NCI-H2227 (cell line): ENCODE results near the gene OLAH.

Experiments
- DNase-seq: peaks from one replicate; lab custom pipeline; 2025; ENCODE audit not compliant: unreplicated experiment; lab: John Stamatoyannopoulos, UW

OLAH gene

DNA sequence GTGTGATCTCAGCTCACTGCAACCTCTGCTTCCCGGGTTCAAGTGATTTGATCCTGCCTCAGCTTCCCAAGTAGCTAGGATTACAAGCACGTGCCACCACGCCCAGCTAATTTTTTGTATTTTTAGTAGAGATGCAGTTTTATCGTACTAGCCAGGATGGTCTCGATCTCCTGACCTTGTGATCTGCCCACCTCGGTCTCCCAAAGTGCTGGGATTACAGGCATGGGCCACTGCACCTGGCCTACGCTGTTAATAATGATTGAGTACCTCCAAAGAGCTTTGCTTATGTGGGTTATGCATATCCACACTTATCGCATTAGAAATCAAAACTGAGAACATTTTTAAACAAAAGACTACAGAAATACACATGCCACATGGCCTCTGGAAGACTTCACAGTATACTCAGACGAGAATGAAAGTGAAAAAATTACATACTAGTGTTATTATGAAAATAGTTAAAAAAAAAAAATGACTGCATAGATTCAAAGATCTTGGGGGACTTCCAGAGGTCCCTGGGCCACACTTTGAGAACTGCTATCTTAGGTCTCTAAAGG is 78.8 kb downstream of the OLAH start:
- no peak for DNase-seq
